Activated CD4-positive, CD25-positive, alpha-beta regulatory T cell treated with anti-CD3 and anti-CD28 coated beads, Interleukin-2, amount 50 U/mL, for 16 hours (primary cell): ENCODE results near the gene MGAT4C.
"Not testable (repeated sequence)": the region's sequence is repeated elsewhere in the genome, so short reads cannot be mapped to it uniquely, and the experiment has no call there.

Experiments used
- DNase-seq: peaks from one replicate; pipeline ENCODE4 v3.0.0-alpha.2; 2020; ENCODE audit warnings: low read depth, low spot score

Gene MGAT4C

DNA sequence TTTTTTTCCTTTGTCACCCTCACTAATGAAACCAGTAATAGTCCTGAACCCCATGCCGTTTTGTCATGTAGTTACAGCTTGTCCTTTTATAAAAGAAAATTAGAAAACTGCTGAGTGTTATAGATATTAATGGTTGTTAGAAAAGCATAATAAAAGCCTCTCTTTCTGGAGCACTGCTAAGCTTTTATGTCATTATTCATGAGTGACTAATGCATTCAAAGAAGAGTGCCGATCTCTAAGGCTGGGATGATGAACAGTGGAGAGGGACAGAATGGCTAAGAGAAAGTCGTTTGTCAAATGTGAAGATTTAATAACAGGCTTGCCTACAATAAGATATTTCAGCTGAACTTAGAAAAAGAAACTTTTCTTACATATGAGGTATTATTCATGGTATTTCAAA is 121.6 kb downstream of the MGAT4C start:
- no peak for DNase-seq

DNA sequence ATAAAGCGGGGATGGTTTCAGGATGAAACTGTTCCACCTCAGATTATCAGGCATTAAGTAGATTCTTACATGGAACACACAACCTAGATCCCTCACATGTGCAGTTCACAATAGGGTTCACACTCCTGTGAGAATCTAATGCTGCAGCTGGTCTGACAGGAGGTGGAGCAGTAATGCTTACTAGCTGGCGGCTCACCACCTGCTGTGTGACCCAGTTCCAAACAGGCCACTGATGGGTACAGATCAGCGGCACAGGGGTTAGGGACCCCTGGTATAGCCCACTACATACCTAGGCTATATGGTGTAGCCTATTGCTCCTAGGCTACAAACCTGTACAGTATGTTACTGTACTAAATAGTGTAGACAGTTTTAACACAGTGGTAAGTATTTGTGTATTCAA is 129.3 kb downstream of the MGAT4C start:
- DNase-seq = not testable (repeated sequence)

DNA sequence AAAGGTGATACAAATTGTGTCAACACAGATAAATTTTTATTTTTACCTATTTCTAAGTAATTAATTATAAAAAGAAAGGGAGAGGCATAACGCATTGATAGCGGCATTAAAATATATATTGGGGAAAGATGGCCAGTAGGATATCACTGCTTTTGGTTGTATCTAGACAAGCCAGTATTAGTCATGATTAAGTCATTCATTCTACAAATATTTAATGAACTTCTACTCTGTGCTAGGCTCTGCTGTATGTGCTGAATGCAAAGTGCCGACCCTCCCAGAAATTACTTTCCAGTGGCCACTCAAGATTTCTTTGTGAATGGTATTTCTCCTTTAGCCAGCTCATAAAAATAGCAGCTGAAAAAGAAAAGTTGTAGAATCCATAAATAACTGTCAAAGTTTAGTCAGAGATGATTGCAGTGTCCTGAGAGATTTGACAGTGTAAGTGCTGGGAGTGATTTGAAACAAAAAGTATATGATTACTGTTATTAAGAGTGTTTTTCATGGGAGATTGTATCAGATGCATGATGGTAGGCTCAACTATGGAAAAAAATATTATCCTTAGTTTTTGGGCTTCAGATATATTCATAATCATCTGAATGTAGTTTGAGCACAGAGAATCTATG is 133.2 kb downstream of the MGAT4C start:
- DNase-seq = no peak

DNA sequence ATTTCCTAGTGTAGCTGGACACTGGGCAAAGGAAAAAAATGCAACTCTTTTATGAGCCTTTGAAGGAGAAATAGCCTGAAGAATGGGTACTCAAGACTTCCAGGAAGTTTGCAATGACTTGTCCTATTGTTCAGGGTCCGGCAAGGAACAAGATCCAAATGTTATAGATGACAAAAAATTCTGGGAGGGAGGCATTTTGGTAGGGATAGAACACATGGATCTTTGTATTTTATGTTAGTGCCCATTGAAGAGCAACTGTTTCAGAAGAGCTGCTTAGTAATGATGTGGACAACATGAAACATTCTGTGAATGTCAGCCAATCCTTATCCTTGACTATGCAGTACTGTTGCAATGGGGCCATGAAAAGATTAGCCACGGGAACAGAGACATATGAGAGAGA is 138.0 kb downstream of the MGAT4C start:
- DNase-seq = no peak

DNA sequence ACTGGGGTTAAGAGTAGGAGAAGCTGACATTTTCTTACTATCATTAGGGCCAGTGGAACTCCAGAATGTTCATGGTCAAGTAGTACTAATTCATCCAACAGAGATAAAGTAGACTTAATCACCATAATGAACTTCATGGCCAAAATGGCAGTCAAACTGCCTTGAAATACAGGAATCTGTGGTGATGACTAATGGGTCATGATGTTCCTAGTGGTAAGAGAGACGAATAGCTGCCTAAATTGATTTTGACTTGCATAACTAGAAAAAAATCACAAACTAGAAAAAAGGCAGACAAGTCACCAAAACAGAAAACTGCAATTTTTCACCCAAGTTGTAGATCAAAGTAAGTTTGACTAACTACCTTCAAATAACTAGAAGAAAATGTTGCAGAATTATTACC is 138.5 kb downstream of the MGAT4C start:
- DNase-seq = no peak

DNA sequence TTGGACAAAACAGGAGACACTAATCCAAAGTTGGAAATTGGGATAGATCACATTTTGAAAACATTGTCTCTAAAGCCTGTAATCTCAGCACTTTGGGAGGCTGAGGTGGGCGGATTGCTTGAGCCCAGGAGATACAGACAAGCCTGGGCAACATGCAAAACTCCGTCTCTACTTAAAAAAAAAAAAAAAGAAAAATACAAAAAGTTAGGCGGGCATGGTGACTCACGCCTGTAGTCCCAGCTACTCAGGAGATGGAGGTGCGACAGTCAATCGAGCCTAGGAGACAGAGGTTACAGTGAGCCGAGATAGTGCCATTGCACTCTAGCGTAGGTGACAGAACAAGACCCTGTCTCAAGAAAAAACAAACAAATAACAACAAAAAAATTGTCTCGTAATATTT is 152.1 kb downstream of the MGAT4C start:
- no peak for DNase-seq

DNA sequence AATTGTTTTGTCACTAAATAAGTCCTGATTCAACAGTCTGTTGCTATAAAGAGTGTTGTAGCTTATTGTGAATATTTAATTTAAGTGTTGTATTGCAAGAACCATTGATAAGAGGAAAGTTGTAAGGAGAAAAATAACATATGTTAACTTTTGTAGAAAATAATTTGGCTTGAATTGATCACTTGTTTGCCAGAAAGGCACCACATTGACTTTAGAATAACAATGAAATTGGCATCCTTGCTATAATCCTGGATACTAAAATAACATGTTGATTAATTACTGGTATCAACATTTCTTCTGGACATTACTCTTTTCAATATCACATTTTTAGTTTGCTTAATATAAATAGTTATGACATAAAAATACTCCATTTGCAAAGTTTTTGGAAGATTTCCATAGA is 159.0 kb downstream of the MGAT4C start:
- no peak for DNase-seq

DNA sequence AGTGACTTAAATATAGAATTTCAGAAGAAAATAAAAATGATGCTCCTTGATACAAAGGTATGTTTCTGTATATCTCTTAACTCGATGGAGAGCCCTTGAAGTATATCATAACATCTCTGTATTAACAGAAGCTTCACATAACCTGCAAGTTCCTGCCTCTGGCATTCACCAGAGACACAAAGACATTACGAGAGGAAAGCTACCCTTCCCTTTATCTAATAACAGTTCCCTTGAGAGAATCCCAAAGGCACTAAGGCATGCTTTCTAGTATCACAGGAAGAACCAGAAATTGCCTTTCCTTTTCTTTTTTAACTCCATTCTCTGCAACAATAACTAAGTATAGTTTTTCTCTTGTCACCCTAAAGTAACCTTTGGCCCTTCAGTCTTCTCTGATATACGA is 164.5 kb downstream of the MGAT4C start:
- no peak for DNase-seq

DNA sequence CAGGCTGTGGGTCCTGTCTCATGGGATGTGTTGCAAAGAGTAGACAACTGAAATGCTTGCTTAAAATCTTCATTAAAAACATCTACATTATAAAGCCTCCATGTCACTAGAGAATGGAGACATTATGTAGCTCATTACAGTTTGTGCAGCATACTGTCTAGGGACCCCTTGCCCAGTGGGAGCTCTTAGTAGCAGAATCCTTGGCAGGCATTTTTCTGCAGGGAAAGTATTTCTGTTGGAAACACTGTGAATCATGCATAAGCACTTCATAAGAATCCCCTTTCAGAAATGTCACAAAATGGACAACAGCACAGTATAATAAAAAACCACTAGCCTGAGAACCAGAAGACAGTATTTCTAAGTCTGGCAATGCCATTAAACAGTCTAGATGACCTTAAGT is 174.3 kb downstream of the MGAT4C start:
- DNase-seq = no peak

DNA sequence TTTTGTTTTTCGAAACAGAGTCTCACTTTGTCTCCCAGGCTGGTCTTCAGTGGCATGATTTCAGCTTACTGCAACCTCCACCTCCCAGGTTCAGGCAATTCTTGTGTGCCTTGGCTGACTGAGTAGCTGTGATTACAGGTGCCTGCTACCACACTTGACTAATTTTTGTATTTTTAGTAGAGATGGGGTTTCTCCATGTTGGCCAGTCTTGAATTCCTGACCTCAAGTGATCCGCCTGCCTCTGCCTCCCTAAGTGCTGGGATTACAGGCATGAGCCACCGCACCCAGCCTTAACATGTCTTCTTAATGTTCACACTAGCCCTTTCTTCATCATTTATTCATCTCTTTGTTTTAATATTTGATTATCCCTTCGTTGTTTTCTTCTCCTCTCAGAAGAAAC is 197.1 kb downstream of the MGAT4C start:
- not testable (repeated sequence) for DNase-seq

DNA sequence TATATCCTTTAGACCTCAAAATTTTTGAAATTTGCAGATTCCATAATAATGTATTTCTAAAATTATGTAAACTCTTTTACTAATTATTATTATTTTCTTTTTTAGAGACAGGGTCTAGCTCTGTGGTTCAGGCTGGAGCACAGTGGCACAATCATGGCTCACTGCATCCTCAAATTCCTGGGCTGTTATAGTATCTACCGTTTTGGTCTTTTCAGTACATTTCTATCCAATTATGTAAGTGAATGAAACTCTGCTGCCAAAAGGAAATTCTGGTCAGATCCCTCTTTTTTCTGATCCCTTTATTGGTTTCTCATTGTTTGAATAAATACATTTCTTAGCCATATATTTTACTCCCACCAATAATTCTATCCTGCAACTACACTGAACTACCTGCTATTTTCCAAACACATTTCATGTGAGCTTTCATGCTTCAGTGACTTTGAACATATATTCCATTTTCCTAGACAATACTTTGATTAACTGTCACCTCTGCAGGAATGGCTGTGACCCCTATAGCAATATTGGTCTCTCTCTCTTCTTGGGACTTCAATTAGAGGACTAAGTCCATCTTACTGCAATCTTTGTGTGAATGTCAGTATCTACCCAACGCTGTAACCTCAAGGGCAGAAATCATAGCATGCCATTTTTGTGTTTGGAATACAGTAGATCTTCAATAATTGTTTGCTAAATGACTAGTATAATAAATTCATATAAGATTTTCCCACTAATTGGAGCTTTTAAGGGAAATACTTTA is 198.9 kb downstream of the MGAT4C start:
- no peak for DNase-seq

DNA sequence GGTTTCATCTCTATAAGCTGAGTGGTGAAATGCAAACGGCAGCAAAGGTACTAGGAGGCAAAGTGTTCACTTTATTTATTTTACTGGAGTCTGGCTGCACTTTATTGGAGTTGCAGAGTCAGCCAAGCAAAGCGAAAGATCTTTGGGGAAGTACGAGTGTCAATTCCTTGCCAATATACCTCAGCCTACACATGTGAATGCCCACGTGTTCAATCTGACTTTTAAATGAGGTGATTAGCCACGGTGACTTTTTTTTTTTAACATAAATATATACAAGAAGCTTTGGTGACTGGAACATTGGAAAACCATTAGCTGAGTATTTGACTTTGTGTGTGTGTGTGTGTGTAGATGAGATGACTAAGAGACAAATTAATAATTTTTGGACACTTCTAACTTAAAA is 203.3 kb downstream of the MGAT4C start:
- DNase-seq = no peak

DNA sequence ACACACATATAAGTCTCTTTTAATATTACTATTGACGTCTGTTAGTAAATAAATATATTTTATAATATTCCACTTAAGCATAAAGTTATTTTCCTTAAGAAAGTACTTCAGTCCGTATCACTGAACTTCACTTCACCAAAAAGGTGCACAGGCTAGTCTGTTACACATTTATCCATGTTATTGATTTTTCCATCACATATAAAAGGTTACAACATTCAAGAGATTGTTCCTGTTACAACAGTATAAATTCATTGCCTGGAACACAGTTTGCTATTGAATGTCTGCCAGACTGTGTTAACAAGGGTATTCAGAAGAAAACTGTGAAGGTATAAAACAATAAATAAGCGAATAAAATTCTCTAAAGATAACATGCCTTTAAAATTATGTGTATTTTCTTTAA is 206.2 kb downstream of the MGAT4C start:
- no peak for DNase-seq

DNA sequence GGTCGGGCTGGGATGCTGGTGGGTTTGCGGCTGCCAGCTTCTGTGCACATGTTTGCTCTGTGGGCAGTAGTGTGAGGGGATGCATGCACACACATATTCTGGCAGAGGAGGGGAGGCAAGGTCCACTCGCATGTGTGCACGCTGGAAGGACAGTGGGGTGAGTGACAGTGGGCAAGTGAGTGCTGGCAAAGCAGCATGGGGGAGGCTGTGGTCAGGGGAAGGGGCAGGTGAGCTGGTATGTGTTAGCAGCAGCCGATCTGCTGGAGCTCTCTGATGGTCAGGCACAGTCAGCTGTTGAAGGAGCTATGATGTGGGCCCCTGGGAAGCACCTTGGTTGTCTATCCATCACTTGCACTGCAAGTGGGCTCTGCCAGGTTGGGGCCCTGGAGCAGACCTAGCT is 211.8 kb downstream of the MGAT4C start:
- no peak for DNase-seq

DNA sequence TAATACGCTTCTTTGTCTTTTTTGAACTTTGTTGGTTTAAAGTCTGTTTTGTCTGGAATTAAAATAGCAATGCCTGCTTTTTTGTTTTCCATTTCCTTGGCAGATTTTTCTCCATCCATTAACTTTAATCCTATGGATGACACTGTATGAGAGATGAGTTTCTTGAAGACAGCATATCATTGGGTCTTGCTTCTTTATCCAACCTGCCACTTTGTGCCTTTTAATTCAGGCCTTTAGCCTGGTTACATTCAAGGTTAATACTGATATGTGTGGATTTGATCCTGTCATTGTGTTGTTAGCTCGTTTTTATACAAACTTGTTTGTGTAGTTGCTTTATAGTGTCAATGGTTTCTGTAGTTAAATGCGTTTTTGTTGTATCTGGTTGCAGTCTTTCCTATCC is 214.1 kb downstream of the MGAT4C start:
- no peak for DNase-seq

DNA sequence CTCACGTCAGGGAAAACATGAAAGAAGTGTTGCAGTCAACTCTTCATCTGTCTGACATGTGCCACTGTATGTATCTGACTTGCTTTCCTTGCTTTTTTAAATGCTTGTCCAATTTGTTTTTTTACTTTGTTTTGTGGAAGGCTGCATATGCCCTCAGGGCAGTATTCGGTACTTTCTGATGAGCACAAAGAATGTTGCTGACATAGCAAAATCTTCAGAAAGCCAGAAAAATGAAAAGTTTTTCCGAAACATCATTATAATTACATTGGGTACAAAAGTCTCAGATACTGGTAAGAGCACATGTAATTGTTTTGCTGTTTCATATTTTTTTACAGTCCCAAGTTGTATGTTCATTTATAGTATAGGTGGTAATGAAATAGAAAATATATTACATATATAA is 237.8 kb downstream of the MGAT4C start:
- no peak for DNase-seq

DNA sequence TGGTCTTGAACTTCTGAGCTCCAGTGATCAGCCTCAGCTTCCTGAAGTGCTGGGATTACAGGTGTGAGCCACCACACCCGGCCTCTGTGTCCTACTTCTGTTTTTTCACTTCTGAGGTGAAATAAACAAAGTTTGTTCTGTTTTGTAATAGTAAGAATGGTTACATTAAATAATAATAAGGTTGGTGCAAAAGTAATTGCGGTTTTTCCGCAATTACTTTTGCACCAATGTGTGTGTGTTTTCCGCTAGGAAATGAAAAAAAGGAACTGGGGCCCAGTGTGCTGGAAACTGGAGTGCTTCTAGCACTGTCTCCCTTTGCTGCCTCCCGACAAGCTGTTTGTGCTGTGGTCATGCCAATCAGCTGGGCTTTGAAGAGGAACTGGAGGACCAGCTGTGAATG is 241.2 kb downstream of the MGAT4C start:
- no peak for DNase-seq

DNA sequence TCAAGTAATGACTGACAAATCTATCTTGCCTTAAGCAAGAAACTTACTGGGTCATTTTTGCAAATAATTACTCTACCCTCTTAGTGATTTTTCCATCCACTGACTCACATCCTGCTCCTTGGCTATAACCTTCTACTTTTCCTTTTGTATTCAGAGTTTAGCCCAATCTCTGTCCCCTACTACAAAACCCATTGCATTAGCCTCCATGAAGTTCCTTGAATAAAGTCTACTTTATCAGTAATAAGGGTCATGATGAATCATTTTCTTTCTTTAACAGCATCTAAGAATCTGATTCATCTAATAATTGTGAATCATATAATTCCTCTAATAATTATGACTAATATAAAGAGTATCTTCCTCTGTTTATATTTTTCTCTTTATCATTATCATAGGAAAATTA is 249.5 kb downstream of the MGAT4C start:
- no peak for DNase-seq

DNA sequence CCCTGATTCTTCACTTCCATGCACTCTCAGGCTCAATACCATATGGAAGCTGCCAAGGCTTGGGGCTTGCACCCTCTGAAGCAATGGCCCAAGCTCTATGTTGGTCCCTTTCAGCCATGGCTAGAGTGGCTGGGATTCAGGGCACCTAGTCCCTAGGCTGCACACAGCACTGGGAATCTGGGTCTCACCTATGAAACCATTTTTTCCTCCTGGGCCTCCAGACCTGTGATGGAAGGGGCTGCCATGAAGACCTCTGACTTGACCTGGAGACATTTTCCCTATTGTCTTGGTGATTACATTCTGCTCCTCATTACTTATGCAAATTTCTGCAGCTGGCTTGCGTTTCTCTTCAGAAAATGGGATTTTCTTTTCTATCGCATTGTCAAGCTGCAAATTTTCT is 258.1 kb downstream of the MGAT4C start:
- no peak for DNase-seq

DNA sequence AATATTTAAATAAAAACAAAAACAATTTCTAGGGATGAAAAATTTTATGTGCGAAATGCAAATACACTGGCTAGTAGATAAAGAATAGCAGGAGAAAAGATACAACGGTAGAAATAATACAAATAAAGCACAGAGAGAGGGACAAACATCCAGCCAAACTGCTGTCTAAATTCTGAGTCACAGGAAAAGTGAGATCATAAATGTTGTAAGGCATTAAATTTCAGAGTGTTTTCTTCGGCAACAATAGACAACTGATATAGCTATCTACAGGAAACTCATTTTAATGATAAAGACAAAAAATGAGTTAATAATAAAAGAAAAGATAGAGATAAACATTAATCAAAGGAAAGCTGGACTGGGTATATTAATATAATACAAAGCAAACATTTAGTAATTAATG is 259.9 kb downstream of the MGAT4C start:
- no peak for DNase-seq

DNA sequence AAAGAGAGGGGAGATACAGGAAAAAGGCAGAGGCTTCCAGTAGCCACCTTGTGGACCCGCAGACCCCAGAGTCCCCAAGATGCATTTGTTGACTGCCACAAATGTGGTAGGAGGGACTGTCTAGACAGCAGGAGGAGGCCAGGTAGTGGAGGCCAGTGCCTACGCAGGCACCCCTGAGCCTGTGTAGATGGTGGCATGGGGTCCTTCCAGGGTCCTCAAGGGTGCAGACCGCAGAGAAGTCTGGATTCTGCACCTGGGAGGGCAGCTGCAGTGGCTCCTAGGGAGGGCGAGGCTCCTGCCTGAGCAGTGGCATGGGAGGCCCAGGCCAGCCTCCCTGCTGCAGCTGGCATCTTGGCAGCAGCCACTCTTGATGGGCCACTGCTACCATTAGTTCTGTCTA is 262.4 kb downstream of the MGAT4C start:
- DNase-seq = no peak

DNA sequence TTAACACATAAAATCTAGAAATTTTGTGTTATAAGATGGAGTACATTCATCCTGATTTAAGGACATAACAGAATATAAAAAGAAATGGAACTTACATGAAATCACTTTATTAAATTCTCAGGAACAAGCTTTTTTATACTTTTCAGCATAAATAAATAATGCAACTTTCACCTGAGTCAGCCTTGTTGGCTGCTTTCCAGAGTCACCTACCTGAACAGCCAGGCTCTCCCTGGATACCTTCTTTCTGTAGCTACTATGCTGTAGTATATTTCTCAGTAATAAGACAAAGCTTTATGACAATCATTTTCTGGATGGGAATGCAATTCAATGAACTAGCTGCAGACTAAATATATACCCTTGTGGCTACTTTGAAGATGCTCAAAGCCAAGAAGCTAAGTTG is 270.2 kb downstream of the MGAT4C start:
- no peak for DNase-seq

DNA sequence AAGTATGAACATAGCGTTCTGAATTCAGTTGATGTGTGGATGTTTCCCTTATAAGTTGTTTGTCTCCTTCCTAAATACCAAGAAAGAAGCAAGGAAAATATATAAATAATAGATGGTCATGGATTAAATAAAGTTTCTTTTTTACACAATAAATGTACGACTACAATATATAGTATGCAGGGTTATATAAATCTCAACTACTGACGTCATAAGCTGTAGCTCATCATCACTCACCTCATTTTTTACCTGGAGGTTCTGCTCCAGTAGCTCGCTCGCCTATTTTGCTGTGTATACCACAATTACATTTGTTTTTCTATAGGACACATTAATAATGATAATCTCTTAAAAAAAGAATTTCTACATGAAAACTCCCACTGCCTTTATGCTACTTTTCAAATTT is 272.6 kb downstream of the MGAT4C start:
- DNase-seq = no peak

DNA sequence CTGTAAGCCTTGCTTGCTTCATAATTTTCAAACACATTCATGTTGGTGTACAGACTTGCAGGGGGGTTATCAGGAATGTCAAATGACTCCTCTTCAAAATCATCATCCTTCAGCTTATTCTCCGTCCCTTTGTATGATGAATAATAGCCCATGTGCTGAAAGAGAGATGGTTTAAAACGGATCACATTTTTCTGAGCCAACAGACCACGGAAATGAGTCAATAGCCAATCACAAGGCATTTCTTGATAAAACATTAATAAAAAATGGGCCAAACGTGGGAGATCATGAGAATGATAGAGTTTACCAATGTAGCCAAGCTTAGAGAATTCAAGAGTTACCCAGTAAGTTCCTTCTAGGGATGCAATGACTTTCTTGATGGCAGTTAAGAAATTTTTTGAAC is 276.6 kb downstream of the MGAT4C start:
- no peak for DNase-seq
